Activated effector memory CD4-positive, alpha-beta T cell treated with anti-CD3 and anti-CD28 coated beads, Interleukin-2, amount 50 U/mL, for 16 hours (primary cell): ENCODE results near the gene NUDT9.
"Not testable (repeated sequence)": the region's sequence is repeated elsewhere in the genome, so short reads cannot be mapped to it uniquely, and the experiment has no call there.

Experiments used
- DNase-seq: peaks from one replicate; pipeline ENCODE4 v3.0.0-alpha.2; 2020

The NUDT9 gene

DNA sequence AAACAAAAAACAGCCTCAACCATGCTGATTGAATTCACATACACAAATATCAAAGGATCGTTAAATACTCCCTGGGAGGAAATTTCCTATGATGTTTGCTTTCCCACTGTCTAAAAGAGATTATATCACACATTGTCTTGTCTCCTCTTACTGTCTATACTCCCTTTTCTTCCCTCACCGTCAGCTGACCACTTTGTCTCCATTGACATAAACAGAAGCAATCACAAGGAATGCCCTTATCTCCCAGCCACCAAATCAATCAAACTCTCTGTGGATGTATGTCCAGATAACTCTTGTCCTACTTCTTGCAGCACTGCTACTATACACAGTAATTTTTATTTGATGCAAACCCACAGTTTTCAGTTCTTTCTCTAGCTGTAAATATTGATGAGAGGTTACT is 12.2 kb upstream of the NUDT9 start:
- DNase-seq = no peak

DNA sequence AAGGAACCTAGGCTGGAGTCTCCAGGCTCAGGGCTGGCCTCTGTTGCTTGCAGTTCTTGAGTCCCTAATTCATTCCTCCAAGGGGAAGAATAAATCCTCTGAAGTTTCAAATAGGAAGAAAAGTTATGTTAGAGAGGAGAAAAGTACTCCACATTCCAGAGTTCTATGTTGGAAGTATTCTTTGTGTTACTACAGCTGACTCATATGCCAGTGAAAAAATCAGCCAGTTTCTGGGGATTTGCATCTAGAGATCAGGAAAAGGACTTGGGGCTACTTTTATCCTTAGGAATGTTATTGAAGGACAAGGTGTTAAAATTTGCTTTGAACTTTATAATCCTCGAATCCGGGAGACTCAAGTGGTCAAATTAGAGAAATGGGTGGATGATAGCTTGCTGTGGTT is 11.7 kb upstream of the NUDT9 start:
- no peak for DNase-seq

DNA sequence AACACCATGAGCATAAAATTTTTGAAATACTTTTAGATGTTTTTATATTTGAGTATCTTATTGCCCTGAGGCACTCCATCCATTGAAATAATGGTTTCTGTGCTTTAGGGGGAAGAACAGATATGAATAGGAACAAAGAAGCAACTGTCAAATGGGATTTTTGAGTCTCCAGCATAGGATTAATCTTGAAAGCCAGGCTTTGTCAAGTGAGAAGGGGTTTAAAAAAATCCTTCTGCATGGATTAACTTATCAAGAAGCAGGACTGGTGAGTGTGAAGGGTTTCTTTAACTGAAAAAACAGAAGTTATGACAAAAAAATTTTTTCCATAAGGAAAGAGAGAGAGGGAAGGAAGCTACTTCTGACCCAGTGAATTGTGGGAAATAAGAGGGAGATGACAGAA is 7.6 kb upstream of the NUDT9 start:
- no peak for DNase-seq

- no peak for DNase-seq
Measured at GRCh38 chr4:87416965-87417364, 5.4 kb upstream of the NUDT9 start.

GRCh38 chr4:87418410-87418809 is 4.0 kb upstream of the NUDT9 start:
- not testable (repeated sequence) for DNase-seq

DNA sequence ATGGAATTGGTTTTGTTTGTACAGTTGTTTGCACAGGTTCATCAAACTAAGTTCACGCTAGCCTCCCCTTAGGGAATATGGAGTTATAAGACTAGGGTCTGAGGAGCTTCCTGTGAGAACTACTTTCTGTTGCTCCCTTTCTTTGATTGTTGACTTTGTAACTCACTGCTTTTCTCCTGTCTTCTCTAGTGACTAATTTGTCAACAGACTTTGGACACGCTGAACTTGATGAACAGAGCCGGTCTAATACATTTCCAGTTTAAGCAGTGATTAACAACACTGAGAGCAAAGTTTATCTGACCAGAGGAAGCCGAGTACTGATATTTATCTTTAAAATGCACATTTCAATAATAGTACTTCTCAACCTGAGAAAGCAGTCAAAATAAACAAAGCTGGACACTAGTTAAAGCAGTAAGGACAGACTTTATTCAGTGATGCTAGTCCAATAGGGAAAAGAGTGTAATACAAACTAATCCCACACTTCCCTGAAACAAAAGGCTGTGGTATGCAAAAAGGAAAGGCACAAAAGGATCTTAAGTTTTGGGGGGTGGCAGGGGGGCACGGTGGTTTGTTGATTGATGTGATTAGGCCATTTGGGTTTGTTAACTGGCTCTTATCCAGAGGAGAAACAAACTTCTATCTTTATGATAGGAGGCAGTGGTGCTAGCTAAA is 2.7 kb upstream of the NUDT9 start:
- no peak for DNase-seq

- DNase-seq = no peak
Measured at GRCh38 chr4:87420276-87420830, 2.0 kb upstream of the NUDT9 start.

DNA sequence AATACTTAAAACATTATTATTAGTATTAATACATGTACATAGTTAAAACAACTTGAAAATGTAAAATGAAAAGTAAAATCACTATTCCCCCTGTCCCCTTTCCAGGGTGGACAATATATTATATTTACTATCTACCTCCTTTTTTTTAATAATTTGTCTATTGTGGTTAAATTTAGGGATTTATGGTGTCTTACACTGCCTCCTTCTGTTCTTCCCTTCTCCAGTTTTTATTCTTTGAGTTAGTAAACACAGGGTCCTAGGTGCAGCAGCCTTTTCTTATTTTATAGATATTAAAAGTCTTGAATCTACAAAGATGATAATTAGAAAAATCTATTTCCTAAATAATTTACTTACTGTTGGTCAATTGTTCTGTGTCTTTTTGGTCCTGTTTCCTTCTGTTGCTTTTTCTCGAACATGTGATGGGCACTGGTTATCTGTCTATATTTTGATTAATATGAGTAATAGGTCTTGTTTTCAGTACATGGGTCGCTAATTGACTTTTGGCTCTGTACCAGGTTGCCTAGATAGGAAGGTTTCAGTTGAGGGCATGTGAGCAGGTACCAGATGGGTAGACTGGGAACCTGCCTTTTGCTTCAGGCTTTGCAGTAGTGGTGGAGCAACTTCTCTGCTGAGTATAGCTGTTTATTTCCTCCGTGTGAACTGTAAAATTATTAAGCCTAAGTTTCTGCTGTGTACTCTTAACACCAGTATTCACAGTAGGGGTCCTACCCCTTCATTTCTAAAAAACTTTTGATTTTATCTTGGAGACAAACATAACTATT is 1.1 kb downstream of the NUDT9 start:
- DNase-seq = no peak

DNA sequence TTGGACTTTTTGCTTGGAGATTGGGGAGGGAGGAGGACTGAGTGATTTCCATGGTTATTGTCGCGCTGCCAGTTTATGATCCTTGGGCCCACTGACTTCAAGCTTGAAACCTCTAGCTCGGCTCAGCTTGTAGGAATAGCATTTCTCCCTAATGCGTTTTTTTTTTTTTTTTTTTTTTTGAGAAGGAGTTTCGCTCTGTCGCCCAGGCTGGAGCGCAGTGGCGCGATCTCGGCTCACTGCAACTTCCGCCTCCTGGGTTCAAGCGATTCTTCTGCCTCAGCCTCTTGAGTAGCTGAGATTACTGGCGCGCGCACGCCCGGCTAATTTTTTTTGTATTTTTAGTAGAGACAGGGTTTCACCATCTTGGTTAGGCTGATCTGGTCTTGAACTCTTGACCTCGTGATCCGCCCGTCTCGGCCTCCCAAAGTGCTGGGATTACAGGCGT is 1.7 kb downstream of the NUDT9 start:
- DNase-seq = not testable (repeated sequence)

DNA sequence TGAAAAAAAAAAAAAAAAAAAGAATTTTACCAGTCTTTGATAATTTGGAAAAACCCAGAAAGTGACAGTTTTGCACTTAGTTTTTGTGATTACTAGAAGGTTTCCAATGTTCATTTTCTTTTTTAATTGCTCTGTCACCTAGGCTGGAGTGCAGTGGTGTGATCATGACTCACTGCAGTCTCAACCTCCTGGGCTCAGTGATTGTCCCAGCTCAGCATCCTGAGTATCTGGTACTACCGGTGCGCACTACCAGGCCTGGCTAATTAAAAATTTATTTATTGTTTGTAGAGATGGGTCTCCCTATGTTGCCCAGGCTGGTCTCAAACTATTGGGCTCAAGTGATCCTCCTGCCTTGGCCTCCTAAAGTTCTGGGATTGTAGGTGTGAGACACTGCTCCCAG is 3.3 kb downstream of the NUDT9 start:
- DNase-seq = no peak

GRCh38 chr4:87426865-87427517 is 4.6 kb downstream of the NUDT9 start:
- no peak for DNase-seq

- DNase-seq = no peak
Measured at GRCh38 chr4:87427518-87427868, 5.1 kb downstream of the NUDT9 start.

GRCh38 chr4:87428979-87429378 is 6.6 kb downstream of the NUDT9 start:
- no peak for DNase-seq

GRCh38 chr4:87430038-87430437 is 7.7 kb downstream of the NUDT9 start:
- DNase-seq = no peak

DNA sequence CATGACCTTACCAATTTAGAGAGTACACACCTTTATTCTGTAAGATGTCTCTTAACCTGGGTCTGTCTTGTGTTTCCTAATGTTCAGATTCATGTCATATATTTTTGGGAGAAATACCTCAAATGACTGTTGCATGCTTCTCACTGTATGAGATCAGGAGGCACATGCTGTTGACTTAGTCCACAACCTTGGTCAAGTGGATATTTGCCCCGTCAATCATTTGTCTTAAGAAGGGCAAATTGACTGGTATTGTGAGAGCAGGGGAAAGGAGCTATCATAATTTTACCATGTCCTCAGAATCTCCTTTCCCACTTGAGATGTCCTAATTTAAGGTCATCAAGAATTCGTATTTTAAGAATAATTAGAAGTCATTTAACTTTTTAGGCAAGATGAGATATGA is 11.0 kb downstream of the NUDT9 start:
- no peak for DNase-seq

DNA sequence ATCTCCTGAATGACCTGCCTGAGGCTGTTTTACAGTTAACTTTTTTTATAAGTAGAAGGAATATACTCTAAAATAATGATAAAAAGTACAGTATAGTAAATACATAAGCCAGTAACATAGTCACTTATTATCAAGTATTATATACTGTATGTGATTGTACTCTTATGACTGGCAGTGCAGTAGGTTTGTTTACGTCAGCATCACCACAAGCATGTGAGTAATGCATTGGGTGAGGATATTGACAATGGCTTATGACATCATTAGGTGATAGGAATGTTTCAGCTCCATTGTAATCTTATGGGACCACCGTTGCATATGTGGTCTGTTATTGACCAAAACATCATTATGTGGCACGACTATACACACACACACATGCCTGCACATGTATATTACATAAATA is 20.5 kb downstream of the NUDT9 start:
- no peak for DNase-seq

DNA sequence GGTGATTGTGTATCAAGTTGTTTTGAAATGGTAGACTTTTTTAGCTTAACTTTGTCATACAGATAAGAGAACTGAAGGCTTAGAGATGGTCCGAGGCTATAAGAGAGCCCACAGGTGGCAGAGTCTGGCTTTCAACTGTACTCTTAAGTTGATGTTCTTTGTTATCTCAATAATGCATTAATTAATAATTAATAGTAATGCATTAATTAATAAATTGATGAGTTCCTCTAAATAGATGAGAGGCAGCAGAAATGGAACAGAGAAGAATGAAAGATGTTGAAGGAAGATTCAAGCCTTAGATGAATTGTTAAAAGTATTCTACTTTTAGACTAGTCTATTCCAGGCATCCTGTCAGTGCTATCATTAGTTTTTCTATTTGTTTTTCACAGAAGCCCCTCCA is 22.4 kb downstream of the NUDT9 start:
- DNase-seq = no peak

DNA sequence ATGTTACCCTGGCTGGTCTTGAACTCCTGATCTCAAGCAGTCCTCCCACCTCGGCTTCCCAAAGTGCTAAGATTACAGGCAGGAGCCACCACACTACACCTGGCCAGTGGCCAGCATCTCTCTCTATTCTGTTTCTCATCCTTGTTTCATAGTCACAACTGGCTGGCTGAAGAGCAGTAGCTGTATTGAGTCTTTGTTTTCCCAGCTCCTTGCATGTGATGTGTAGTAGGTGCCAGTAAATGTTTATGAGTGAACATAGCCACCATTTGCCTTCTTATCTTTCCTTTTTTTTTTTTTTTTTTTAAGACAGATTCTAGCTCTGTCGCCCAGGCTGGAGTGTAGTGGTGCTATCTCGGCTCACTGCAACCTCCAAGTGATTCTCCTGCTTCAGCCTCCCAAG is 23.6 kb downstream of the NUDT9 start:
- DNase-seq = no peak

DNA sequence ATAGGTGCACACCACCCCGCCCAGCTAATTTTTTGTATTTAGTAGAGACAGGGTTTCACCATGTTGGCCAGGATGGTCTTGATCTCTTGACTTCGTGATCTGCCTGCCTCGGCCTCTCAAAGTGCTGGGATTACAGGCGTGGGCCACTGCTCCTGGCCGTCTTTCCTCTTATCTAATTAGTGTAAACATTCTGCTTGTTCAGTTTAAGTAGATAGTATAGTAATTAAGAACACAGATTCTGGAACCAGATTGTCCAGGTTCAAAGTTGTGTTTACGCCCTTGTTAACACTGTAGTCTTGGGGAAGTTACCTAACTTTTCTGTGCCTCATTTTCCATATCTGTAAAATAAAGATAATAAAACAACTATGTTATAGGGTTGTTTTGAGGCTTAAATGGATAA is 24.0 kb downstream of the NUDT9 start:
- not testable (repeated sequence) for DNase-seq

- no peak for DNase-seq
Measured at GRCh38 chr4:87451537-87451936, 29.2 kb downstream of the NUDT9 start.

DNA sequence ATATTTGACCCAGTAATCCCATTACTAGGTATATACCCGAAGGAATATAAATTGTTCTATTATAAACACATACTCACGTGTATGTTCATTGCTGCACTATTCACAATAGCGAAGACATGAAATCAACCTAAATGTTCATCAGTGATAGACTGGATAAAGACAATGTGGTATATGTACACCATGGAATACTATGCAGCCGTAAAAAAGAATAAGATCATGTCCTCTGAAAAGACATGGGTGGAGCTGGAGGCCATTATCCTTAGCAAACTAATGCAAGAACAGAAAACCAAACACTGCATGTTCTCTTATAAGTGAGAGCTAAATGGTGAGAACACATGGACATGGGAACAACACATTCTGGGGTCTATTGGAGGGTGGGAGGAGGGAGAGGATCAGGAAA is 36.5 kb downstream of the NUDT9 start:
- no peak for DNase-seq

- no peak for DNase-seq
Measured at GRCh38 chr4:87461281-87461700, 38.9 kb downstream of the NUDT9 start.

DNA sequence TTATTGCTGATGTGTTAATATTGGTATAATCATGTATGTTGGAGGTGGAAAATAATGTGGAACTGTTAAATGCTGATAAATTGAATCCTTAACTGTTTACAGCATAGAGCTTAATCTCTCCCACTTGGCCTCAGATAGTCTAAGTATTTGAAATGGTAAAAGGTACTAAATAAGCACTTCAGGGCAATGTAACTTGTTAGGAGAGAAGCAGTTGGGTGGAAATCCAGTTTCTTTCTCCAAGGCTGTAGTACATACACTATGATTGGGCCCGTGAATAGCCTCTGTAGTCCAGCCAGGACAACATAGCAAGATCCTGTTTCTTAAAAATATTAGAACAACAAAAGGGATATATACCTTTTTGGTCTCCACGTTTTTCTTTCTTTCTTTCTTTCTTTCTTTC is 39.7 kb downstream of the NUDT9 start:
- DNase-seq = no peak
